A549 (cell line): ENCODE results near the gene SYTL3. TPM values are rescaled to one million over a fixed set of nuclear protein-coding genes. Genes with fewer than 3 reads are reported as not detected.

Experiments used
- ATAC-seq, 2 experiments: fragments of 200-7000 bp in 1 of 2; fragments of >200 bp in 1 of 2; cut with Nextera tagmentation in 1 of 2; cut with Tn5 transposase in 1 of 2; 3 replicates each; pipeline versions ENCODE4 v1.8.0 to v1.9.1; 2018 to 2020; ENCODE audit warnings: mild to moderate bottlenecking in 1 of 2, moderate library complexity in 1 of 2
- CTCF ChIA-PET: fragments of 300-600 bp; sonication (Branson Sonifier 250); formaldehyde crosslinking; extraction: SDS; loops from one replicate; lab custom pipeline; 2021; ENCODE audit warnings: antibody characterized with exemption, inconsistent platforms; lab: Yijun Ruan, JAX
- POLR2A ChIA-PET: fragments of 350-600 bp; formaldehyde crosslinking; extraction: SDS; loops from one replicate; lab custom pipeline; 2021; ENCODE audit warnings: antibody characterized with exemption, inconsistent platforms; lab: Yijun Ruan, JAX
- DNase-seq, 2 experiments: peaks; one replicate each; pipeline versions ENCODE4 v3.0.0 to v3.0.0-alpha.2; 2011 to 2016; ENCODE audit warnings: low read depth in 1 of 2, low spot score in 1 of 2
- FAIRE-seq: peaks from 2 replicates; lab custom pipeline; 2011; peaks lifted over from hg19 to GRCh38; lab: Jason Lieb, UNC
- H3K27ac ChIP-seq, 2 experiments: fragments of >200 bp; sonication (Bioruptor Twin); formaldehyde crosslinking; 3 replicates each; pipeline ENCODE4 v1.5.1; 2016 to 2017
- H3K4me1 ChIP-seq: fragments of >200 bp; sonication (Bioruptor Twin); formaldehyde crosslinking; 3 replicates; pipeline ENCODE4 v1.6.1; 2016
- H3K4me2 ChIP-seq: fragments of >200 bp; sonication (Bioruptor Twin); formaldehyde crosslinking; 3 replicates; pipeline ENCODE4 v1.6.1; 2016
- H3K4me3 ChIP-seq: fragments of >200 bp; sonication (Bioruptor Twin); formaldehyde crosslinking; 3 replicates; pipeline ENCODE4 v1.5.1; 2016
- H3K9me3 ChIP-seq: fragments of >200 bp; sonication (Bioruptor Twin); formaldehyde crosslinking; 3 replicates; pipeline ENCODE4 v1.6.1; 2016
- CBX2 ChIP-seq: fragments of 200-600 bp; sonication (generic); IDR thresholded peaks from 2 replicates; pipeline ENCODE4 v1.6.1; 2016; ENCODE audit warnings: low read depth, mild to moderate bottlenecking, borderline replicate concordance
- CBX8 ChIP-seq: fragments of 200-600 bp; sonication (generic); IDR thresholded peaks from 2 replicates; pipeline ENCODE4 v1.6.1; 2016
- CHD4 ChIP-seq: fragments of 200-600 bp; sonication (generic); IDR thresholded peaks from 2 replicates; pipeline ENCODE4 v1.6.1; 2016; ENCODE audit warnings: antibody characterized with exemption, mild to moderate bottlenecking, borderline replicate concordance
- EHF ChIP-seq: fragments of 250-450 bp; sonication (Bioruptor Pico); IDR thresholded peaks from 2 replicates; pipeline ENCODE4 v1.5.0; 2020; ENCODE audit warnings: mild to moderate bottlenecking
- ESRRA ChIP-seq: fragments of 150-350 bp; IDR thresholded peaks from 2 replicates; pipeline ENCODE4 v1.6.1; 2014; ENCODE audit warnings: mild to moderate bottlenecking, low read length, borderline replicate concordance
- FOSL2 ChIP-seq, 2 experiments: fragments of 450-650 bp in 1 of 2; fragments of >200 bp in 1 of 2; sonication (Bioruptor Twin) in 1 of 2; formaldehyde crosslinking; IDR thresholded peaks; 2 replicates each; pipeline versions ENCODE4 v1.5.0 to v1.6.1; 2016 to 2020; ENCODE audit warnings: mild to moderate bottlenecking in 1 of 2, moderate library complexity in 1 of 2
- HOXA7 ChIP-seq: fragments of 250-450 bp; sonication (Bioruptor Pico); IDR thresholded peaks from 2 replicates; pipeline ENCODE4 v1.5.0; 2020; ENCODE audit warnings: mild to moderate bottlenecking, moderate library complexity
- HOXB5 ChIP-seq: fragments of 250-450 bp; sonication (Bioruptor Pico); IDR thresholded peaks from 2 replicates; pipeline ENCODE4 v1.5.0; 2020; ENCODE audit warnings: mild to moderate bottlenecking, moderate library complexity
- JUNB ChIP-seq: fragments of >200 bp; sonication (Bioruptor Twin); formaldehyde crosslinking; IDR thresholded peaks from 2 replicates; pipeline ENCODE4 v1.6.1; 2016
- POLR2A ChIP-seq: IDR thresholded peaks from 2 replicates; pipeline ENCODE4 v1.6.1; 2012; ENCODE audit warnings: mild to moderate bottlenecking, low read length
- RFX5 ChIP-seq: fragments of 450-650 bp; IDR thresholded peaks from 2 replicates; pipeline ENCODE4 v1.7.1; 2014; ENCODE audit warnings: antibody characterized with exemption, mild to moderate bottlenecking, moderate library complexity
- TFCP2L1 ChIP-seq: fragments of 250-450 bp; sonication (Bioruptor Pico); IDR thresholded peaks from 2 replicates; pipeline ENCODE4 v1.5.0; 2021; ENCODE audit warnings: mild to moderate bottlenecking
- TP53 ChIP-seq: fragments of 250-450 bp; sonication (Bioruptor Pico); IDR thresholded peaks from 2 replicates; pipeline ENCODE4 v1.5.0; 2021; ENCODE audit warnings: mild to moderate bottlenecking, moderate library complexity
- ZC3H11A ChIP-seq: fragments of 450-650 bp; IDR thresholded peaks from 2 replicates; pipeline ENCODE4 v1.6.1; 2014; ENCODE audit warnings: antibody characterized with exemption, mild to moderate bottlenecking
- ZFP36 ChIP-seq: fragments of 450-650 bp; IDR thresholded peaks from 2 replicates; pipeline ENCODE4 v1.6.1; 2014; ENCODE audit warnings: borderline replicate concordance; ENCODE audit not compliant: partially characterized antibody
- ZSCAN20 ChIP-seq: fragments of 250-450 bp; sonication (Bioruptor Pico); IDR thresholded peaks from 2 replicates; pipeline ENCODE4 v1.8.0; 2022; ENCODE audit warnings: mild to moderate bottlenecking, moderate library complexity
- WGBS: methylation state at CpG from one replicate; pipeline ENCODE4 v1.1.6; 2017; ENCODE audit errors: missing lambda C conversion rate; 5-methylcytosine and 5-hydroxymethylcytosine counted together
- polyA plus RNA-seq, 4 experiments: library from polyadenylated mRNA; depleted of rRNA in 3 of 4; stranded (reverse); fragments of >200 nt; fragmentation: RNase III in 1 of 4; extraction: RNeasy Plus Mini Kit Qiagen cat#74134 plus additional on column Dnase treatment in 1 of 4; gene quantifications; 2 replicates in 3 of 4; 3 replicates in 1 of 4; pipeline ENCODE4 v1.2.3, GENCODE V29; 2011 to 2017
- TF ChIP-seq, protein P1 (sequence below): fragments of >200 bp; sonication (Bioruptor Twin); formaldehyde crosslinking; IDR thresholded peaks from 3 replicates; pipeline ENCODE4 v1.6.1; 2016
- TF ChIP-seq, protein P2 (sequence below): IDR thresholded peaks from 2 replicates; pipeline ENCODE4 v1.6.1; 2012
- TF ChIP-seq, protein P3 (sequence below): fragments of 250-450 bp; sonication (Bioruptor Pico); IDR thresholded peaks from 2 replicates; pipeline ENCODE4 v1.5.0; 2021; ENCODE audit warnings: mild to moderate bottlenecking, moderate library complexity, borderline replicate concordance
- TF ChIP-seq, protein P4 (sequence below): fragments of 150-350 bp; IDR thresholded peaks from 2 replicates; pipeline ENCODE4 v1.6.1; 2014; ENCODE audit warnings: low read depth, mild to moderate bottlenecking, low read length
- TF ChIP-seq, protein P5 (sequence below): IDR thresholded peaks from 2 replicates; pipeline ENCODE4 v1.6.1; 2012; ENCODE audit warnings: low read depth, borderline replicate concordance

The SYTL3 gene
- polyA plus RNA-seq, 2 of the 4 experiments (the other 2 are of a cell fraction): 0.63 to 0.89 TPM

DNA sequence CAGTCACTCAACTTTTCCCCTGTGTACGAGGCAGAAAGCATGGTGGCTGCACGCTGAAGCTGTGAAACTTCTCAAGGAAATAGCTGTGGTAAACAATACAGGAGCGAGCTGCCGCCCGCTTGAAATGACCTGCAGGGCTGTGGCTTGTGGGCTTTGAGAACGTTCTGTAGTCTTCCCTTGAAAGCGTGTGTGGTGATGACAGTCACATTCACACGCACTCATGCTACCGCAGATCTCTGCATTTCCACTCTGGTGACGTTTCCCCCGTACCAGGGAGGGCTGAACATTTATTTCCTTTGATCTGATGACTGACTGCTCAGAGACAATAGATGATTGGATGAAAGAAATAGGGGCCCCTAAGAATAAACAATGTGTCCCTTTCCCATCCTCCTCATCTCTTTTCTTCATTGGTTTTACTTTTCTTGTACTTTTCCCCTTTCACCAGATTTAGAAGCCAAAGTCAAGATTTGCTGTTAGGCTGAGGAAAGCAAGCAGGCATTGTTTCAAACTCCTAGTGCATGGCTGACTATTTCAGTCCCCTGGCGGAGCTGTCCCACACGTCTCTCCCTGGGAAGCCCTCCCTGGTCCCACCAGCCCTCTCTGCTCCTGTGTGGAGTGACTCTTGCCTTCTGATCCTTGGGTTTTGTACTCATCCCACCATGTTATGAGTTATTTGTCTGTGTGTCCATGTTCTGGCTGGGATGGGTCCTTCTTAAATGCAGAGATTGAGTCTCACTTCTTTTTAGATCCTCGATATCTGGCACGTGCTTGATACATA, 3.9 kb downstream of the SYTL3 start:
- no peak overlapping the region for H3K27ac ChIP-seq
- no peak for ATAC-seq
- DNase-seq: no peak
- H3K4me2 ChIP-seq: no peak overlapping the region
- ChIA-PET CTCF (no interaction called here), POLR2A (no interaction called here)
- TF ChIP-seq HOXB5 (no peak), RFX5 (no peak), ZSCAN20 (no peak), ZFP36 (no peak), FOSL2 (IDR thresholded peaks at IDR 0.05) (no peak), FOSL2 (CRISPR knock-in tag; IDR thresholded peaks at IDR 0.05) (no peak), JUNB (no peak), ESRRA (no peak), TP53 (CRISPR knock-in tag) (no peak), HOXA7 (CRISPR knock-in tag) (no peak), EHF (CRISPR knock-in tag) (no peak), ZC3H11A (no peak), CBX8 (no peak), POLR2A (no peak), TFCP2L1 (CRISPR knock-in tag) (no peak)
- TF ChIP-seq, protein P1, sequence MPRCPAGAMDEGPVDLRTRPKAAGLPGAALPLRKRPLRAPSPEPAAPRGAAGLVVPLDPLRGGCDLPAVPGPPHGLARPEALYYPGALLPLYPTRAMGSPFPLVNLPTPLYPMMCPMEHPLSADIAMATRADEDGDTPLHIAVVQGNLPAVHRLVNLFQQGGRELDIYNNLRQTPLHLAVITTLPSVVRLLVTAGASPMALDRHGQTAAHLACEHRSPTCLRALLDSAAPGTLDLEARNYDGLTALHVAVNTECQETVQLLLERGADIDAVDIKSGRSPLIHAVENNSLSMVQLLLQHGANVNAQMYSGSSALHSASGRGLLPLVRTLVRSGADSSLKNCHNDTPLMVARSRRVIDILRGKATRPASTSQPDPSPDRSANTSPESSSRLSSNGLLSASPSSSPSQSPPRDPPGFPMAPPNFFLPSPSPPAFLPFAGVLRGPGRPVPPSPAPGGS: no peak
- TF ChIP-seq, protein P2, sequence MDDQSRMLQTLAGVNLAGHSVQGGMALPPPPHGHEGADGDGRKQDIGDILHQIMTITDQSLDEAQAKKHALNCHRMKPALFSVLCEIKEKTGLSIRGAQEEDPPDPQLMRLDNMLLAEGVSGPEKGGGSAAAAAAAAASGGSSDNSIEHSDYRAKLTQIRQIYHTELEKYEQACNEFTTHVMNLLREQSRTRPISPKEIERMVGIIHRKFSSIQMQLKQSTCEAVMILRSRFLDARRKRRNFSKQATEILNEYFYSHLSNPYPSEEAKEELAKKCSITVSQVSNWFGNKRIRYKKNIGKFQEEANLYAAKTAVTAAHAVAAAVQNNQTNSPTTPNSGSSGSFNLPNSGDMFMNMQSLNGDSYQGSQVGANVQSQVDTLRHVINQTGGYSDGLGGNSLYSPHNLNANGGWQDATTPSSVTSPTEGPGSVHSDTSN: no peak
- TF ChIP-seq, protein P3, sequence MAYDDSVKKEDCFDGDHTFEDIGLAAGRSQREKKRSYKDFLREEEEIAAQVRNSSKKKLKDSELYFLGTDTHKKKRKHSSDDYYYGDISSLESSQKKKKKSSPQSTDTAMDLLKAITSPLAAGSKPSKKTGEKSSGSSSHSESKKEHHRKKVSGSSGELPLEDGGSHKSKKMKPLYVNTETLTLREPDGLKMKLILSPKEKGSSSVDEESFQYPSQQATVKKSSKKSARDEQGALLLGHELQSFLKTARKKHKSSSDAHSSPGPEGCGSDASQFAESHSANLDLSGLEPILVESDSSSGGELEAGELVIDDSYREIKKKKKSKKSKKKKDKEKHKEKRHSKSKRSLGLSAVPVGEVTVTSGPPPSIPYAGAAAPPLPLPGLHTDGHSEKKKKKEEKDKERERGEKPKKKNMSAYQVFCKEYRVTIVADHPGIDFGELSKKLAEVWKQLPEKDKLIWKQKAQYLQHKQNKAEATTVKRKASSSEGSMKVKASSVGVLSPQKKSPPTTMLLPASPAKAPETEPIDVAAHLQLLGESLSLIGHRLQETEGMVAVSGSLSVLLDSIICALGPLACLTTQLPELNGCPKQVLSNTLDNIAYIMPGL: no peak
- TF ChIP-seq, protein P4, sequence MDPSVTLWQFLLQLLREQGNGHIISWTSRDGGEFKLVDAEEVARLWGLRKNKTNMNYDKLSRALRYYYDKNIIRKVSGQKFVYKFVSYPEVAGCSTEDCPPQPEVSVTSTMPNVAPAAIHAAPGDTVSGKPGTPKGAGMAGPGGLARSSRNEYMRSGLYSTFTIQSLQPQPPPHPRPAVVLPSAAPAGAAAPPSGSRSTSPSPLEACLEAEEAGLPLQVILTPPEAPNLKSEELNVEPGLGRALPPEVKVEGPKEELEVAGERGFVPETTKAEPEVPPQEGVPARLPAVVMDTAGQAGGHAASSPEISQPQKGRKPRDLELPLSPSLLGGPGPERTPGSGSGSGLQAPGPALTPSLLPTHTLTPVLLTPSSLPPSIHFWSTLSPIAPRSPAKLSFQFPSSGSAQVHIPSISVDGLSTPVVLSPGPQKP: no peak
- no peaks in the 10 kb centered on the region for H3K9me3 ChIP-seq
- no peak overlapping the region for H3K4me3 ChIP-seq
- H3K4me1 ChIP-seq: peaks cover 26% of the 10 kb centered on the region
- WGBS: 91% methylated on average over 15 of the region's 15 CpGs
- no peak for FAIRE-seq

DNA sequence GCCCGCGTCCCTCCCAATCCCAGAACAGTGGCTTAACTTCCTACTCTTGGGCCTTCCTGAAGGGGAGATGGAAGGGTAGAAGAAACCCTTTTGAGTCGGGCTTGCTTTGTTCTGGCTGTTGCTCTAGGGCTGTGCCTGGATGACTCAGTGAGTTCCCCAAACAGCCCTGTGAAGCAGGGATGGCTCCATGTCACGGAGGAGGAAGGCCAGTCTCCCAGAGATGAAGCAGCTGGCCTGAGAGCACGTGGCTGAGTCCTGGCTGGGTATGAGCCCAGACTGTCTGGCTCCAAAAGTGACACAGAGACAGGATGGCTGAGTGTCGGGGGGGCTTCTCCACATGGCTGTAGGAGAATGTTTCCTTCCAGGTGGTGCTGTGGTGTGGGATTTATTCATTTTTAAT, 4.6 kb downstream of the SYTL3 start:
- peak; percentile 24 to 30; a peak in 2 of 6 replicates for ATAC-seq
- Histone ChIP-seq H3K4me2 (no peak overlapping the region), H3K9me3 (no peaks in the 10 kb centered on the region), H3K27ac (peak overlapping the region in 1 of 2 experiments; percentile 3; a peak in 1 of 6 replicates), H3K4me1 (peaks cover 26% of the 10 kb centered on the region), H3K4me3 (no peak overlapping the region)
- no peak for DNase-seq
- no peak for TF ChIP-seq CBX2
- no peak for TF ChIP-seq HOXB5
- TF ChIP-seq CHD4: no peak
- TF ChIP-seq, protein P5, sequence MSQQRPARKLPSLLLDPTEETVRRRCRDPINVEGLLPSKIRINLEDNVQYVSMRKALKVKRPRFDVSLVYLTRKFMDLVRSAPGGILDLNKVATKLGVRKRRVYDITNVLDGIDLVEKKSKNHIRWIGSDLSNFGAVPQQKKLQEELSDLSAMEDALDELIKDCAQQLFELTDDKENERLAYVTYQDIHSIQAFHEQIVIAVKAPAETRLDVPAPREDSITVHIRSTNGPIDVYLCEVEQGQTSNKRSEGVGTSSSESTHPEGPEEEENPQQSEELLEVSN: no peak
- no peak for TF ChIP-seq JUNB
- no peak for FAIRE-seq
- ChIA-PET CTCF (no interaction called here), POLR2A (no interaction called here)
- WGBS: 70% methylated on average over 5 of the region's 6 CpGs
